ENCODE measurements around the gene SAPCD2.

The SAPCD2 gene

DNA sequence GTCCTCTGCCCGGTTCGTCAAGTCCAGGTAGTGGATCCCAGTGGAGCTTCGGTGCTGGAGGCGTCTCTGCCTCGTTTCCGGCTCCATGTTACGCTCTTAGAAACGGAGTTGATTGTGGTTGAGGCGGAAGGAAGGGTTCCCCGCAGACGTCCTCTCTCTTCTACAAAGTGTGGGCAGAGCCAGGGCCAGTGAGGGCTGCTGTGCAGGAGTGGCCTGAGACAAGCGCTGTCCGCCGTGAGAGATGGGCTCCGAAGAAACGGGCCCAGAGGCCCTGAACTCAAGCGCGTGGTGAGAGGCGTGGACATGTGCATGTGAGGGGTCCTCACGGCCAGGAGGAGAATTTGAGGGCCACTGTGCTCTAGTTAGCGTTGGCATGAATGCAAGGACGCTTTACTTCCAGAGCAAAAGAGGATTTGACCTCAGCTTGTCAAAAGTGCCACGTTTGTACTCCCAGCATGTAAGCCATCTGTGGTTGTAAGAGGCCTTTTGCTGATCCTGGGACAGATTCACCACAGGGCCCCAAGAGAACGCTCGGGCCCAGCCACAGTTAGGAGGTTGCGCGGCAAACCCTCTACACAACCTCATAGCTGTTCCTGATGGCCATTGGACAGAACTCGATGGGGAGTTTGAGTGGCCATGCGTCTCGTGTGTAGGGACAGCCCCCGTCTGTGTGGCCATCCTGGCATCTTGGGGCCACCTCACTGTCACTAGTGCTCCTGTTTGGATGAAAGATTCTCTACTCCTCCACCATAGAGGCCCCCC lies 26.6 kb upstream of the SAPCD2 start:
- ChIA-PET POLR2A (no interaction called here), CTCF (interaction anchor here (0.7 to 1.7 kb wide), 4 partner anchors 9 to 130 kb away, joined by 3 to 7 read pairs (median 4); partner anchors contain the start of genes MAN1B1 and RNF224)
- H3K27me3 ChIP-seq (replicated peaks in 2 of 5; ENCODE audit: control insufficient read depth in 4 of 5, insufficient read depth in 5 of 5, low read length in 4 of 5): no peaks in the 10 kb centered on the region
- 98% methylated on average over 28 of the region's 31 CpGs for WGBS (ENCODE audit: insufficient coverage)
- no peak overlapping the region for H3K27ac ChIP-seq (ENCODE audit: insufficient read depth in 1 of 2, low read depth in 1 of 2, low read length in 2 of 2, poor library complexity in 1 of 2, severe bottlenecking in 2 of 2)
- H3K4me1 ChIP-seq (ENCODE audit: control extremely low read depth in 1 of 4, control insufficient read depth in 4 of 4, insufficient read depth in 4 of 4, low read length in 3 of 4): no peaks in the 10 kb centered on the region
- H3K4me3 ChIP-seq (ENCODE audit: control insufficient read depth in 1 of 7, extremely low read depth in 1 of 7, insufficient read depth in 4 of 7, low read depth in 2 of 7, low read length in 6 of 7): no peak overlapping the region
- H3K36me3 ChIP-seq (ENCODE audit: control insufficient read depth in 4 of 4, insufficient read depth in 4 of 4, low read length in 3 of 4): peaks cover 6 to 72% (median 40%) of the 10 kb centered on the region in 4 experiments
- peaks cover 0 to 7% (median 0%) of the 10 kb centered on the region in 5 experiments for H3K9me3 ChIP-seq (ENCODE audit: control extremely low read depth in 1 of 5, control insufficient read depth in 4 of 5, insufficient read depth in 2 of 5, low read depth in 1 of 5, low read length in 4 of 5)
- DNase-seq: no peak

- Histone ChIP-seq H3K4me3 (ENCODE audit: control insufficient read depth in 1 of 7, extremely low read depth in 1 of 7, insufficient read depth in 4 of 7, low read depth in 2 of 7, low read length in 6 of 7) (peak overlapping the region in 1 of 7 experiments; percentile 42), H3K4me1 (ENCODE audit: control extremely low read depth in 1 of 4, control insufficient read depth in 4 of 4, insufficient read depth in 4 of 4, low read length in 3 of 4) (no peaks in the 10 kb centered on the region), H3K27ac (ENCODE audit: insufficient read depth in 1 of 2, low read depth in 1 of 2, low read length in 2 of 2, poor library complexity in 1 of 2, severe bottlenecking in 2 of 2) (no peak overlapping the region), H3K36me3 (ENCODE audit: control insufficient read depth in 4 of 4, insufficient read depth in 4 of 4, low read length in 3 of 4) (peaks cover 2 to 69% (median 34%) of the 10 kb centered on the region in 4 experiments), H3K27me3 (replicated peaks in 2 of 5; ENCODE audit: control insufficient read depth in 4 of 5, insufficient read depth in 5 of 5, low read length in 4 of 5) (no peaks in the 10 kb centered on the region), H3K9me3 (ENCODE audit: control extremely low read depth in 1 of 5, control insufficient read depth in 4 of 5, insufficient read depth in 2 of 5, low read depth in 1 of 5, low read length in 4 of 5) (no peaks in the 10 kb centered on the region)
- POLR2A ChIA-PET: no interaction called here
- peak in 2 of 3 donors; percentile 50 to 63 for DNase-seq
- CTCF ChIA-PET: interaction anchor here (1.7 kb wide), 1 partner anchor 12 kb away, joined by 7 read pairs; no protein-coding TSS in a partner anchor
- WGBS (ENCODE audit: insufficient coverage): 85% methylated on average over 29 of the region's 30 CpGs
These were observed 25.5 kb upstream of the SAPCD2 start for GRCh38 chr9:137095664-137096517.

DNA sequence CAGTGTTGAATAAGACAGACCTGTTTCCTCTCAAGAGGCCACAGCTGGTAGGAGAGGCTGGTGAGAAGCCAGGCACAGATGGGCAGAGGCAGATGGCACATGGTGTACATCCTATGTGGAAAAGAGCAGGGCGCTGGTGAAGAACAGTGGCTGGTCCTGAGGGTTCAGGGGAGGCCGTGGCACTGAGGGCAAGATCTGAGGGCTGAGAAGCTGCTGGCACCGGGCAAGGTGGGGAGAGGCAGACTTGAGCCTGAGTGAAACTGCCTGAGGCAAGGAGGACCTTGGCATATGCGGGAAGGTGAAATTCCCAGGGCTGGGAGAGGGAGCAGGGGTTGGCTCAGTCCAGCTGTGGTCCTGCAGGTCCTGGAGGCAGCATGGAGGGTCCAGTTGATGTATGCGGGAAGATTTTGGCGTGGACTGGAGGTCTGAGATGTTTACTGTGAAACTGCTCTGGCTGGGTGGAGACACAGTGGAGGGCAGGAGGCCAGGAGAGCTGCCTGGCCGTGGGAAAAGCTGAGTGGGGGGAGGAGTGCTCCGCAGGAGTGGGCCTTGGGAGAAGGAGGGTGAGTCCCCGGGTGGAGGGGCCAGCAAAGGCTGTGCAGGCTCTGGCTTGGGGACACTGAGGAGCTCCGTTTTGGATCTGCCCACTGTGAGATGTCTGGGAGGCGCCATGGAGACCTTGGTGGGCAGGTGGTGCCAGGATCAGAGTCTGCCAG lies 19.0 kb upstream of the SAPCD2 start:
- Histone ChIP-seq H3K4me3 (ENCODE audit: control insufficient read depth in 1 of 7, extremely low read depth in 1 of 7, insufficient read depth in 4 of 7, low read depth in 2 of 7, low read length in 6 of 7) (no peak overlapping the region), H3K9me3 (ENCODE audit: control extremely low read depth in 1 of 5, control insufficient read depth in 4 of 5, insufficient read depth in 2 of 5, low read depth in 1 of 5, low read length in 4 of 5) (no peaks in the 10 kb centered on the region), H3K36me3 (ENCODE audit: control insufficient read depth in 4 of 4, insufficient read depth in 4 of 4, low read length in 3 of 4) (peaks cover 4 to 34% (median 19%) of the 10 kb centered on the region in 4 experiments), H3K27ac (ENCODE audit: insufficient read depth in 1 of 2, low read depth in 1 of 2, low read length in 2 of 2, poor library complexity in 1 of 2, severe bottlenecking in 2 of 2) (no peak overlapping the region), H3K4me1 (ENCODE audit: control extremely low read depth in 1 of 4, control insufficient read depth in 4 of 4, insufficient read depth in 4 of 4, low read length in 3 of 4) (peaks cover 8 to 29% (median 21%) of the 10 kb centered on the region in 4 experiments), H3K27me3 (replicated peaks in 2 of 5; ENCODE audit: control insufficient read depth in 4 of 5, insufficient read depth in 5 of 5, low read length in 4 of 5) (no peaks in the 10 kb centered on the region)
- ChIA-PET CTCF (interaction anchor here (1.1 to 1.6 kb wide), 3 partner anchors 17 to 138 kb away, joined by 3 to 4 read pairs (median 3); partner anchors contain the start of gene RNF224), POLR2A (no interaction called here)
- WGBS (ENCODE audit: insufficient coverage): 99% methylated on average over 11 of the region's 11 CpGs
- no peak for DNase-seq

- peaks cover 8 to 29% (median 21%) of the 10 kb centered on the region in 4 experiments for H3K4me1 ChIP-seq (ENCODE audit: control extremely low read depth in 1 of 4, control insufficient read depth in 4 of 4, insufficient read depth in 4 of 4, low read length in 3 of 4)
- H3K27me3 ChIP-seq (replicated peaks in 2 of 5; ENCODE audit: control insufficient read depth in 4 of 5, insufficient read depth in 5 of 5, low read length in 4 of 5): no peaks in the 10 kb centered on the region
- ChIA-PET CTCF (interaction anchor here (0.7 to 1.1 kb wide), 5 partner anchors 9 to 100 kb away, joined by 3 to 4 read pairs (median 3); partner anchors contain the start of genes ANAPC2 and SSNA1), POLR2A (no interaction called here)
- no peak for DNase-seq
- WGBS (ENCODE audit: insufficient coverage): 83% methylated on average over 3 of the region's 5 CpGs
- H3K27ac ChIP-seq (ENCODE audit: insufficient read depth in 1 of 2, low read depth in 1 of 2, low read length in 2 of 2, poor library complexity in 1 of 2, severe bottlenecking in 2 of 2): no peak overlapping the region
- H3K36me3 ChIP-seq (ENCODE audit: control insufficient read depth in 4 of 4, insufficient read depth in 4 of 4, low read length in 3 of 4): peaks cover 4 to 41% (median 26%) of the 10 kb centered on the region in 4 experiments
- peak overlapping the region in 2 of 7 experiments; percentile 82 to 88 for H3K4me3 ChIP-seq (ENCODE audit: control insufficient read depth in 1 of 7, extremely low read depth in 1 of 7, insufficient read depth in 4 of 7, low read depth in 2 of 7, low read length in 6 of 7)
- no peaks in the 10 kb centered on the region for H3K9me3 ChIP-seq (ENCODE audit: control extremely low read depth in 1 of 5, control insufficient read depth in 4 of 5, insufficient read depth in 2 of 5, low read depth in 1 of 5, low read length in 4 of 5)
These were observed 17.8 kb upstream of the SAPCD2 start for GRCh38 chr9:137088121-137088520.

- Histone ChIP-seq H3K4me3 (ENCODE audit: control insufficient read depth in 1 of 7, extremely low read depth in 1 of 7, insufficient read depth in 4 of 7, low read depth in 2 of 7, low read length in 6 of 7) (peak overlapping the region; percentile 42 to 88 (median 82)), H3K27ac (ENCODE audit: insufficient read depth in 1 of 2, low read depth in 1 of 2, low read length in 2 of 2, poor library complexity in 1 of 2, severe bottlenecking in 2 of 2) (peak overlapping the region; percentile 61 to 79), H3K4me1 (ENCODE audit: control extremely low read depth in 1 of 4, control insufficient read depth in 4 of 4, insufficient read depth in 4 of 4, low read length in 3 of 4) (peaks cover 8 to 29% (median 21%) of the 10 kb centered on the region in 4 experiments), H3K9me3 (ENCODE audit: control extremely low read depth in 1 of 5, control insufficient read depth in 4 of 5, insufficient read depth in 2 of 5, low read depth in 1 of 5, low read length in 4 of 5) (no peaks in the 10 kb centered on the region), H3K36me3 (ENCODE audit: control insufficient read depth in 4 of 4, insufficient read depth in 4 of 4, low read length in 3 of 4) (peaks cover 2 to 42% (median 29%) of the 10 kb centered on the region in 4 experiments), H3K27me3 (replicated peaks in 2 of 5; ENCODE audit: control insufficient read depth in 4 of 5, insufficient read depth in 5 of 5, low read length in 4 of 5) (no peaks in the 10 kb centered on the region)
- ChIA-PET POLR2A (no interaction called here), CTCF (interaction anchor here (1.0 to 3.1 kb wide), 8 partner anchors 10 to 58 kb away, joined by 3 to 11 read pairs (median 4); partner anchors contain the start of gene SAPCD2)
- peak in 1 of 3 donors; percentile 19 for DNase-seq
- 19% methylated on average over 15 of the region's 22 CpGs for WGBS (ENCODE audit: insufficient coverage)
These were observed 17.1 kb upstream of the SAPCD2 start for GRCh38 chr9:137087409-137087925.
